B cell (primary cell): ENCODE data around the gene EXOC4.

Experiments used
- CTCF ChIP-seq: fragments of 200-600 bp; IDR thresholded peaks from one replicate; pipeline ENCODE4 v1.8.0; 2022; ENCODE audit warnings: antibody characterized with exemption, mild to moderate bottlenecking
- EZH2 ChIP-seq: IDR thresholded peaks from 2 replicates; pipeline ENCODE4 v1.6.1; 2012; ENCODE audit warnings: borderline replicate concordance, low read depth, mild to moderate bottlenecking, moderate library complexity, low read length; ENCODE audit not compliant: insufficient read depth, poor library complexity, severe bottlenecking

DNA sequence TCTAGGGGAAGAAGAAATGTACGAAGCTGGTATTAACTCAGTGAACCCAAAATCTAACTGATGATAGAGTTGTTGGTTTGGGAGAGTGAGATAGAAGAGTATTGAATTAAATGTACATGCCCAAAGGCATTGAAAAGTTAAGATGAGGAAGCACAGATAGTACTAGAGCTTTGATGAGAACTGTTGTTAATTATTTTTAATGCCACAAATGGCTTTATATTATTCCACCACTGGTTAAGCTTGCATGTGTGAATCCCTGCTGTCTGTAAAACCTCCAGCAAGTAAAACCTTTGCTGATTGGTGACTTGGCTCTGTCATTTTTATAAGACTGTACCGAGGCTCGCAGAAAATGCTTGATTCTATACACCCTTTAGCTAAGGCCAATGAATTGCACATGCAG lies 491.6 kb downstream of the EXOC4 start:
- no peak for TF ChIP-seq CTCF
- no peak for TF ChIP-seq EZH2
